C4-2B (cell line): Measurements from ENCODE around the gene DLGAP4.

Source experiments
- ZFX ChIP-seq: fragments of 450-650 bp; IDR thresholded peaks from 2 replicates; pipeline ENCODE4 v1.6.1; 2017
- TF ChIP-seq, protein P1 (sequence below): fragments of 450-650 bp; conservative IDR thresholded peaks from 2 replicates; pipeline ENCODE4 v1.5.1; 2017; ENCODE audit warnings: mild to moderate bottlenecking

DNA sequence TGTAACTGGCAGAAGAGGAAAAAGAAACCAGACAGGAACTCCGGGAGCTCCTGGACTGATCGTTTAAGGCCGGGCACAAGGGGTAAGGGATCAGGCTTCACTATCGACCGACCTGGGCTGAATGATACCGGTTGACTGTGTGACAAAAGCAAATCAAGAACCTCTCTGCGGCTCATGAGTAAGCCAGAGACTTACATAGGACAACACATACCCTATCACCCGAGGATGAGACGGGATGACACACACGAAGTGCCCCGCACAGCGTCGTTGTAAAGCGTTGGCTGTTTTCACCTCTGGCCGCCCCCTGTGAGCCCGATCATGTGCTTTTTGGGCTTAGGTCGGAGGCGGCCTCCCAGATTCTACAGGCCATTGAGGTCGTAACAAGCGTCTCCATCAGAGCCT lies 266.6 kb downstream of the DLGAP4 start:
- TF ChIP-seq, protein P1, sequence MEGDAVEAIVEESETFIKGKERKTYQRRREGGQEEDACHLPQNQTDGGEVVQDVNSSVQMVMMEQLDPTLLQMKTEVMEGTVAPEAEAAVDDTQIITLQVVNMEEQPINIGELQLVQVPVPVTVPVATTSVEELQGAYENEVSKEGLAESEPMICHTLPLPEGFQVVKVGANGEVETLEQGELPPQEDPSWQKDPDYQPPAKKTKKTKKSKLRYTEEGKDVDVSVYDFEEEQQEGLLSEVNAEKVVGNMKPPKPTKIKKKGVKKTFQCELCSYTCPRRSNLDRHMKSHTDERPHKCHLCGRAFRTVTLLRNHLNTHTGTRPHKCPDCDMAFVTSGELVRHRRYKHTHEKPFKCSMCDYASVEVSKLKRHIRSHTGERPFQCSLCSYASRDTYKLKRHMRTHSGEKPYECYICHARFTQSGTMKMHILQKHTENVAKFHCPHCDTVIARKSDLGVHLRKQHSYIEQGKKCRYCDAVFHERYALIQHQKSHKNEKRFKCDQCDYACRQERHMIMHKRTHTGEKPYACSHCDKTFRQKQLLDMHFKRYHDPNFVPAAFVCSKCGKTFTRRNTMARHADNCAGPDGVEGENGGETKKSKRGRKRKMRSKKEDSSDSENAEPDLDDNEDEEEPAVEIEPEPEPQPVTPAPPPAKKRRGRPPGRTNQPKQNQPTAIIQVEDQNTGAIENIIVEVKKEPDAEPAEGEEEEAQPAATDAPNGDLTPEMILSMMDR, result no peak
- no peak for TF ChIP-seq ZFX
